ENCODE data around the gene ROR1. TPM values are rescaled to one million over a fixed set of nuclear protein-coding genes. Genes with fewer than 3 reads are reported as not detected.

ROR1 gene
- total and polyA plus RNA-seq, 9 donors: 3.0 to 26.1 (median 15.0) TPM

- no peak overlapping the region for H3K4me3 ChIP-seq
- no peak overlapping the region for H3K27ac ChIP-seq
- WGBS, 3 donors: 94 to 99% (median 95%) methylated on average over 1 of the region's 1 CpG
- peaks cover 3% of the 10 kb centered on the region for H3K4me1 ChIP-seq (ENCODE audit: insufficient read depth)
- no peaks in the 10 kb centered on the region for H3K9me3 ChIP-seq
- H3K36me3 ChIP-seq: no peaks in the 10 kb centered on the region
- intact Hi-C loops (cut with DNase I): loop anchor here in 2 of 4 donors (10.0 kb wide), 1 partner anchor 140 kb away; the partner anchor contains the start of gene ROR1 (in 2 of the 2)
- no peaks in the 10 kb centered on the region for H3K27me3 ChIP-seq
- DNase-seq: no peak
- no peak for TF ChIP-seq POLR2A (IDR thresholded peaks at IDR 0.05)
These were observed 140.9 kb downstream of the ROR1 start for GRCh38 chr1:63914706-63915105.

GRCh38 chr1:63915121-63915520 is 141.3 kb downstream of the ROR1 start:
- Histone ChIP-seq H3K36me3 (no peaks in the 10 kb centered on the region), H3K9me3 (no peaks in the 10 kb centered on the region), H3K4me1 (ENCODE audit: insufficient read depth) (peaks cover 3% of the 10 kb centered on the region), H3K4me3 (no peak overlapping the region), H3K27ac (no peak overlapping the region), H3K27me3 (no peaks in the 10 kb centered on the region)
- no peak for DNase-seq
- 92 to 97% (median 97%) methylated on average over 1 of the region's 1 CpG for WGBS, 3 donors
- TF ChIP-seq POLR2A (IDR thresholded peaks at IDR 0.05) (no peak), EP300 (IDR thresholded peaks at IDR 0.05) (no peak)
- TF ChIP-seq, protein P1, sequence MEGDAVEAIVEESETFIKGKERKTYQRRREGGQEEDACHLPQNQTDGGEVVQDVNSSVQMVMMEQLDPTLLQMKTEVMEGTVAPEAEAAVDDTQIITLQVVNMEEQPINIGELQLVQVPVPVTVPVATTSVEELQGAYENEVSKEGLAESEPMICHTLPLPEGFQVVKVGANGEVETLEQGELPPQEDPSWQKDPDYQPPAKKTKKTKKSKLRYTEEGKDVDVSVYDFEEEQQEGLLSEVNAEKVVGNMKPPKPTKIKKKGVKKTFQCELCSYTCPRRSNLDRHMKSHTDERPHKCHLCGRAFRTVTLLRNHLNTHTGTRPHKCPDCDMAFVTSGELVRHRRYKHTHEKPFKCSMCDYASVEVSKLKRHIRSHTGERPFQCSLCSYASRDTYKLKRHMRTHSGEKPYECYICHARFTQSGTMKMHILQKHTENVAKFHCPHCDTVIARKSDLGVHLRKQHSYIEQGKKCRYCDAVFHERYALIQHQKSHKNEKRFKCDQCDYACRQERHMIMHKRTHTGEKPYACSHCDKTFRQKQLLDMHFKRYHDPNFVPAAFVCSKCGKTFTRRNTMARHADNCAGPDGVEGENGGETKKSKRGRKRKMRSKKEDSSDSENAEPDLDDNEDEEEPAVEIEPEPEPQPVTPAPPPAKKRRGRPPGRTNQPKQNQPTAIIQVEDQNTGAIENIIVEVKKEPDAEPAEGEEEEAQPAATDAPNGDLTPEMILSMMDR (IDR thresholded peaks at IDR 0.05): no peak
- intact Hi-C loops (cut with DNase I): loop anchor here in 2 of 4 donors (10.0 kb wide), 1 partner anchor 140 kb away; the partner anchor contains the start of gene ROR1 (in 2 of the 2)

DNA sequence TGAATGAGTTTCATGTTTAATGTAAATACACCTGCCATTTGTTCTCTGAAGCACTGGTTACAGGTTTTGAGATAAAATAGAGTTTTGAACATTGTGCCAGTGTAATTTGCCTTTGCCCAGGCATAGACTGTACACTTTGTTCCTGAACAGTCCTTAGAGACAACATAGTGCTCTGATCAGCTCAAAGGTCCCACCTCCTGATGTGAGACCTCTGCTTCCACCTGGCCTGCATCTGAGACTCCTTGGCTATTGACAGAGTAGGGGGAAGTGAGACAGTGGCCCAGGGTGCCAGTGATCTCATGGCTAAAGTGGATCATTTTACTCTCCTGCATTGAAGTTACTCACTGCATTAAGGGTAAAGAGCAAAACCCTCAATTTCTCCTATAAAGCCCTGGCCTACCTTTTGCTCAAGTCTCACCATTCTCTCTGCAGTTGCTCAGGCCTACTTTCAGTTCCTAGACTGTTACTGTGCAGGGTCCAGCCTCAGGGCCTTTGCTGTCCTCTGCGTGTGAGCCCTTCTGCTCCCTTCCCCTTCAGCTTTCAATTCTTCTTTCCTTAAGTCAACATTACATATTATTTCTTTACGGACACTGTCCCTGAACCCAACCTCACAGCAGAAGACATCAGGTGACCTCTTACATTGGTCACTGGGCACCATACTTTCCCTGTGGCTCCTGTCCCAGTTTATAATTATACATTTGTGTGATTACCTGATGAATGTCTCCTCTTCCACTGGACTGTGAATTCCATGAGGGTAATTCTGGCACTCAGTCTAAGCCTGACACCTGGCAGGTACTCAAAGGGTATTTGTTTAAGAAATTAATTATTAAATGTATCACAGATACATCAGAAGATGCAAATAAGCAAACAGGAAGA is 142.9 kb downstream of the ROR1 start:
- H3K36me3 ChIP-seq: no peaks in the 10 kb centered on the region
- 93 to 97% (median 93%) methylated on average over 2 of the region's 2 CpGs for WGBS, 3 donors
- H3K27ac ChIP-seq: no peak overlapping the region
- peaks cover 3% of the 10 kb centered on the region for H3K4me1 ChIP-seq (ENCODE audit: insufficient read depth)
- H3K9me3 ChIP-seq: no peaks in the 10 kb centered on the region
- no peaks in the 10 kb centered on the region for H3K27me3 ChIP-seq
- no peak overlapping the region for H3K4me3 ChIP-seq
- TF ChIP-seq POLR2A (IDR thresholded peaks at IDR 0.05) (no peak), EP300 (IDR thresholded peaks at IDR 0.05) (no peak)
- DNase-seq: no peak
- intact Hi-C loops (cut with DNase I): loop anchor here in 2 of 4 donors (10.0 kb wide), 1 partner anchor 142 kb away; the partner anchor contains the start of gene ROR1 (in 2 of the 2)

DNA sequence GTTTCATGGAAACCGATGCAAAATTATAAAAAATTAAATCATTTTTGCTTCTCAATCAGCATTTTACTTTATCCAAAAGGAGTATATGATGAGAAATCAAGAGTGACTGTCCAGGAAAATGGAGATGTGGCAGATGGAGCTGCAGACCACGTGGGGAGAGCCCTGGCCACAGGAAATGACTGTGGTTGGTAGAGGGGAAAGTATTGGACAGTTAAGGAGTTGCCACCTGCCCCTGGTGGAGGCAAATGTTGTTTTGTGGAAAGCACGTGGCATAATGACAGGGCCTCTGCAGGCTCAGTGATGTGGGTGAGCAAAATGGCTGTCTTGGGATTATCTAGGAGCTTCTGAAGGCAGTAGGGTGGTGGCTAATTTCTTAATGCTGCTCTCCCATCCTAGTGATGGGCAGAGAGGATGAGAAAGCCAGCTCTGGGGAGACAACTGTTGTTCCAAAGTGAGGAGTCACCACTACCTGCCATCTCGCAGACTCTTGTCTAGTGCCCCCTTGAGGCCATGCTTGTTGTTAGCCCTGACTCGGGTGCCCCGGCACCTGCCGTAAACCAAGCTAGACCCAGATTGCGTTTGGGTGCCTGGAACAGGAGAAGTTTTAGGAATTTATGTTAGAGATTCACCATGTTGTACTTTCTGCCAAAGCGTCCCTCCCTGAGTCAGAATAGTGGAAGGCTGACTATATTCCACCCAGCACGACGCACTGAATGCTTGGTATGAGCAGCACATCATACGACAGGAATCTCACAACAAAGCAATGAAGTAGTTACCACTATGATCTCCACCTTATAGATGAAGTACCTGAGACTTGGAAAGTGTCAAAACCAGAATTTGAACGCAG is 144.0 kb downstream of the ROR1 start:
- Histone ChIP-seq H3K9me3 (no peaks in the 10 kb centered on the region), H3K4me1 (ENCODE audit: insufficient read depth) (no peaks in the 10 kb centered on the region), H3K4me3 (no peak overlapping the region), H3K27me3 (no peaks in the 10 kb centered on the region), H3K27ac (no peak overlapping the region), H3K36me3 (no peaks in the 10 kb centered on the region)
- 83 to 94% (median 90%) methylated on average over 13 of the region's 13 CpGs for WGBS, 3 donors
- intact Hi-C loops (cut with DNase I): loop anchor here in 2 of 4 donors (10.0 kb wide), 1 partner anchor 143 kb away; the partner anchor contains the start of gene ROR1 (in 2 of the 2)
- TF ChIP-seq EP300 (IDR thresholded peaks at IDR 0.05) (no peak), POLR2A (IDR thresholded peaks at IDR 0.05) (no peak)
- TF ChIP-seq, protein P1 (IDR thresholded peaks at IDR 0.05): no peak
- DNase-seq: no peak

DNA sequence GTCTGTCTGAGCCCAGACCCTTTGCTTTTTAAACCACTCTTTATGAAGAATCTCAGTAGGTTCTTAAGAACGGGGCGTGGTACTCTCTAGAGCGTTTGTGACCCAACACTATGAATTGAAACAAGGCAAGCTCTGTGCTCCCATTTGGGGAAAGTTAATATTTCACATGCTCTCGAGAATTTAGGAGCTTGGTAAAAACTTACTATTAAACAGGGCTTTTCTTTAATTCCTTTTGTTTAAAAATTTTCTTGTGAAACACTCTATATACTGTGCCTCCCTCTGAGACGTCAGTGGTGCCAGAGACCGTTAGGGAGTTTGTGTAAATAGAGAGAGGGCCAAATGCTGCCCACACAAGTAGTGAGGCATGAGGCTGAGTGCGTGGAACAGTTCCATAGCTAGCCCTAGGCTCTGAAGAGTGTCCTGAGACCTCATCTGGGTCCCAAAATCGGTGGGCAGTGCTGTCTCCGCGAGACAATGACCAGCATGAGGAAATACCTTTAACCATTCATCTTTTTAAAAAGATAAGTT is 144.7 kb downstream of the ROR1 start:
- intact Hi-C loops (cut with DNase I): loop anchor here in 2 of 4 donors (10.0 kb wide), 1 partner anchor 144 kb away; the partner anchor contains the start of gene ROR1 (in 2 of the 2)
- TF ChIP-seq POLR2A (IDR thresholded peaks at IDR 0.05): no peak
- TF ChIP-seq, protein P1 (IDR thresholded peaks at IDR 0.05): no peak
- no peak for TF ChIP-seq EP300 (IDR thresholded peaks at IDR 0.05)
- no peak for DNase-seq
- H3K9me3 ChIP-seq: no peaks in the 10 kb centered on the region
- no peak overlapping the region for H3K27ac ChIP-seq
- H3K36me3 ChIP-seq: no peaks in the 10 kb centered on the region
- WGBS, 3 donors: 41 to 63% (median 57%) methylated on average over 10 of the region's 10 CpGs
- H3K4me3 ChIP-seq: no peak overlapping the region
- no peaks in the 10 kb centered on the region for H3K4me1 ChIP-seq (ENCODE audit: insufficient read depth)
- no peaks in the 10 kb centered on the region for H3K27me3 ChIP-seq
